ENCODE measurements around the gene KIAA0232.

- TF ChIP-seq CTCF (IDR thresholded peaks at IDR 0.05; ENCODE audit: borderline replicate concordance, extremely low read depth, low read length, poor library complexity, severe bottlenecking): no peak
- no peak for TF ChIP-seq EZH2 (IDR thresholded peaks at IDR 0.05; ENCODE audit: borderline replicate concordance, low read depth, low read length, severe bottlenecking)
These were observed 4.8 kb upstream of the KIAA0232 start for GRCh38 chr4:6777636-6778281.
